Sigmoid colon (tissue), 7 donors: Measurements from ENCODE around the gene GFM2. TPM values are rescaled to one million over a fixed set of nuclear protein-coding genes. Genes with fewer than 3 reads are reported as not detected.

Experiments
- DNase-seq: peaks from one replicate; pipeline ENCODE4 v3.0.0-alpha.2; 2019
- H3K27ac ChIP-seq, 4 donors: fragments of 200-600 bp; sonication (generic); one replicate each; pipeline ENCODE4 v1.5.1; 2016 to 2019; ENCODE audit warnings: mild to moderate bottlenecking in 1 of 4
- H3K27me3 ChIP-seq, 3 donors: fragments of 200-600 bp; sonication (generic); one replicate each; pipeline ENCODE4 v1.5.1; 2019; ENCODE audit warnings: mild to moderate bottlenecking in 1 of 3
- H3K36me3 ChIP-seq, 4 donors: fragments of 200-600 bp; sonication (generic); one replicate each; pipeline ENCODE4 v1.5.1; 2016 to 2019
- H3K4me1 ChIP-seq, 4 donors: fragments of 200-600 bp; sonication (generic); one replicate each; pipeline ENCODE4 v1.5.1; 2017 to 2019
- H3K4me3 ChIP-seq, 4 donors: fragments of 200-600 bp; sonication (generic); one replicate each; pipeline ENCODE4 v1.5.1; 2017 to 2019; ENCODE audit warnings: mild to moderate bottlenecking in 2 of 4, moderate library complexity in 1 of 4
- H3K9me3 ChIP-seq, 4 donors: fragments of 200-600 bp in 3 of 4; sonication (generic) in 3 of 4; one replicate each; pipeline versions ENCODE4 v1.5.1 to v1.6.1; 2013 to 2019
- EP300 ChIP-seq, 4 donors: sonication (generic); formaldehyde crosslinking; IDR thresholded peaks; one replicate each; pipeline ENCODE4 v1.6.1; 2017; ENCODE audit warnings: antibody characterized with exemption in 4 of 4
- POLR2A ChIP-seq, 2 donors: fragments of 450-650 bp; IDR thresholded peaks; one replicate each; pipeline ENCODE4 v1.6.1; 2016; ENCODE audit warnings: antibody characterized with exemption in 2 of 2, mild to moderate bottlenecking in 2 of 2, moderate library complexity in 2 of 2
- POLR2AphosphoS5 ChIP-seq, 4 donors: sonication (generic); formaldehyde crosslinking; IDR thresholded peaks; one replicate each; pipeline ENCODE4 v1.6.1; 2017; ENCODE audit warnings: antibody characterized with exemption in 4 of 4
- WGBS, 2 donors: extraction: QIAGEN DNeasy Blood & Tissue Kit; methylation state at CpG; one replicate each; pipeline ENCODE4 v1.1.7; 2013; 5-methylcytosine and 5-hydroxymethylcytosine counted together
- intact Hi-C: fragments of 100-400 bp; cut with DNase I; formaldehyde crosslinking; loops from one replicate; pipeline ENCODE4 v1.15.1; 2023
- polyA plus RNA-seq, 3 donors: library from polyadenylated mRNA; stranded (reverse); fragments of 200-250 nt; gene quantifications; one replicate each; pipeline ENCODE4 v1.2.3, GENCODE V29; 2013
- total RNA-seq, 4 donors: library from RNA; depleted of rRNA; stranded (reverse); fragments of >200 nt; gene quantifications; one replicate each; pipeline ENCODE4 v1.1.0, GENCODE V29; 2016
- TF ChIP-seq, protein P1 (sequence below), 4 experiments: fragments of 450-650 bp in 3 of 4; fragments of 200-600 bp in 1 of 4; IDR thresholded peaks; one replicate each; pipeline ENCODE4 v1.5.1; 2016 to 2019; ENCODE audit warnings: antibody characterized with exemption in 4 of 4, mild to moderate bottlenecking in 3 of 4, moderate library complexity in 2 of 4
- donor health status: healthy with polysubstance abuse.
- donor health status: Bipolar disorder and iron deficiency.
- donor health status: healthy.

The GFM2 gene, protein sequence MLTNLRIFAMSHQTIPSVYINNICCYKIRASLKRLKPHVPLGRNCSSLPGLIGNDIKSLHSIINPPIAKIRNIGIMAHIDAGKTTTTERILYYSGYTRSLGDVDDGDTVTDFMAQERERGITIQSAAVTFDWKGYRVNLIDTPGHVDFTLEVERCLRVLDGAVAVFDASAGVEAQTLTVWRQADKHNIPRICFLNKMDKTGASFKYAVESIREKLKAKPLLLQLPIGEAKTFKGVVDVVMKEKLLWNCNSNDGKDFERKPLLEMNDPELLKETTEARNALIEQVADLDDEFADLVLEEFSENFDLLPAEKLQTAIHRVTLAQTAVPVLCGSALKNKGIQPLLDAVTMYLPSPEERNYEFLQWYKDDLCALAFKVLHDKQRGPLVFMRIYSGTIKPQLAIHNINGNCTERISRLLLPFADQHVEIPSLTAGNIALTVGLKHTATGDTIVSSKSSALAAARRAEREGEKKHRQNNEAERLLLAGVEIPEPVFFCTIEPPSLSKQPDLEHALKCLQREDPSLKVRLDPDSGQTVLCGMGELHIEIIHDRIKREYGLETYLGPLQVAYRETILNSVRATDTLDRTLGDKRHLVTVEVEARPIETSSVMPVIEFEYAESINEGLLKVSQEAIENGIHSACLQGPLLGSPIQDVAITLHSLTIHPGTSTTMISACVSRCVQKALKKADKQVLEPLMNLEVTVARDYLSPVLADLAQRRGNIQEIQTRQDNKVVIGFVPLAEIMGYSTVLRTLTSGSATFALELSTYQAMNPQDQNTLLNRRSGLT
- total RNA-seq (10 to 100 TPM; 16.0 to 21.4 (median 17.0) TPM), polyA plus RNA-seq (10 to 100 TPM; 15.3 to 26.1 (median 19.2) TPM)

DNA sequence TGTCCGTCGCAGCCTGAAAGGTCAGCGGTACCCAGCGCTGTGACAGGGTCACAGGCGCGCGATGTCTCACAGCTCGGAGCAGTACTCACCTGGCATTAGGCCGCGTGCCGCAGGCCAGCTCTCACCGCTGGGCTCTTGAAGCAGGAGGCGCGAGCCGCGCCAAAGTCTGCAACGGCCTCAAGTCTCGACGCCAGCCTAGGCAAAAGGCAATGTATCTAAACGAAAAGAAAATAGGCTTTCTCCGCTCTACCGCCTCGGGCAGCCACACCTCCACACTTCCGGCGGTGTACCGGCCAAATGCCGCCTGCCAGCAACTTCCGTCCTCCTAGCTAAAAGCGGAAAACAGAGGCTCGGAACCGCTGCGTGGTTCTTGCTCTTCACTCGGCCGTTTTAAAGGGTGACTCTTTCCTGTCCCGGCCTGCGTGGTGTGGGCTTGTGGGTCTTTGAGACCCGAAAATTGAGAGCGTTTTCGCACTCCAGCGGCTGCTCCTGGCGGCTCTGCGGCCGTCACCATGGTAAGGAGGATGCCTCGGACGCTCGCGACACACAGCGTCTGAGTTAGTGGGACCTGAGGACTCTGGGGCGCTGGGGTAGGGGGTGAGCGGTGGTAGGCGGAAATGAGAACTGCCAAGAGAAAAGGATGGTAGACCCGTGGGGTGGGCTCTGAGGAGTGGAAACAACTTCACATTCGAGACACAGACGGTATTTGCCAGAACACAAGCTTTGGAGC is at the start of gene GFM2, which contains the start of gene NSA2:
Gene GFM2, minus strand, starts transcription at position 269 of the 730 bp plus-strand sequence. CDS start 3,375 bp downstream, outside the sequence.
Gene NSA2, plus strand, starts transcription at position 401 of the 730 bp plus-strand sequence. Its CDS starts 112 bp downstream, at position 513.
- intact Hi-C loops, result loop anchor here (2.0 to 10.0 kb wide), 2 partner anchors 82 to 148 kb away; partner anchors contain the start of gene HEXB
- H3K36me3 ChIP-seq, result peaks cover 2 to 46% (median 7%) of the 10 kb centered on the region in 4 donors
- no peaks in the 10 kb centered on the region for H3K27me3 ChIP-seq
- peak; percentile 94 for DNase-seq
- no peak for TF ChIP-seq EP300 (IDR thresholded peaks at IDR 0.05)
- peak; percentile 59 to 78 (median 76) for TF ChIP-seq POLR2AphosphoS5 (IDR thresholded peaks at IDR 0.05)
- peak in 1 of 2 donors; percentile 24 for TF ChIP-seq POLR2A (IDR thresholded peaks at IDR 0.05)
- no peaks in the 10 kb centered on the region for H3K9me3 ChIP-seq
- H3K4me1 ChIP-seq, result peaks cover 0 to 32% (median 27%) of the 10 kb centered on the region in 4 donors
- peak within 1 kb of the TSS; percentile 79 to 89 (median 84) for H3K27ac ChIP-seq
- peak within 1 kb of the TSS; percentile 92 to 96 (median 94) for H3K4me3 ChIP-seq
- WGBS, 2 donors, result 0% methylated on average over 54 of the region's 54 CpGs

DNA sequence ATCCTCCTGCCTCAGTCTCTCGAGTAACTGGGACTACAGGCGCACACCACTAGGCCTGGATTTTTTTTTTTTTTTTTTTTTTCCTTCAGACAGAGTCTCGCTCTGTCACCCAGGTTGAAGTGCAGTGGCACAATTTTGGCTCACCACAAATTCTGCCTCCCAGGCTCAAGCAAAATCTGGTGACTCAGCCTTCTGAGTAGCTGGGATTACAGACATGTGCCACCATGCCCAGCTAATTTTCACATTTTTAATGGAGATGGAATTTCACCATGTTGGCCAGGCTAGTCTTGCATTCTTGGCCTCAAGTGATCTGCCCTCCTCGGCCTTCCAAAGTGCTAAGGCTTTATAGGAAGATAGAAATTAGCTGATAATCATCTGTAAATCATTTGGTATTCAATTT is 44.0 kb upstream of the GFM2 start:
- no peak overlapping the region for H3K4me3 ChIP-seq
- H3K9me3 ChIP-seq, result no peaks in the 10 kb centered on the region
- DNase-seq, result no peak
- TF ChIP-seq POLR2A (IDR thresholded peaks at IDR 0.05) (no peak), EP300 (IDR thresholded peaks at IDR 0.05) (no peak), POLR2AphosphoS5 (IDR thresholded peaks at IDR 0.05) (no peak)
- TF ChIP-seq, protein P1, sequence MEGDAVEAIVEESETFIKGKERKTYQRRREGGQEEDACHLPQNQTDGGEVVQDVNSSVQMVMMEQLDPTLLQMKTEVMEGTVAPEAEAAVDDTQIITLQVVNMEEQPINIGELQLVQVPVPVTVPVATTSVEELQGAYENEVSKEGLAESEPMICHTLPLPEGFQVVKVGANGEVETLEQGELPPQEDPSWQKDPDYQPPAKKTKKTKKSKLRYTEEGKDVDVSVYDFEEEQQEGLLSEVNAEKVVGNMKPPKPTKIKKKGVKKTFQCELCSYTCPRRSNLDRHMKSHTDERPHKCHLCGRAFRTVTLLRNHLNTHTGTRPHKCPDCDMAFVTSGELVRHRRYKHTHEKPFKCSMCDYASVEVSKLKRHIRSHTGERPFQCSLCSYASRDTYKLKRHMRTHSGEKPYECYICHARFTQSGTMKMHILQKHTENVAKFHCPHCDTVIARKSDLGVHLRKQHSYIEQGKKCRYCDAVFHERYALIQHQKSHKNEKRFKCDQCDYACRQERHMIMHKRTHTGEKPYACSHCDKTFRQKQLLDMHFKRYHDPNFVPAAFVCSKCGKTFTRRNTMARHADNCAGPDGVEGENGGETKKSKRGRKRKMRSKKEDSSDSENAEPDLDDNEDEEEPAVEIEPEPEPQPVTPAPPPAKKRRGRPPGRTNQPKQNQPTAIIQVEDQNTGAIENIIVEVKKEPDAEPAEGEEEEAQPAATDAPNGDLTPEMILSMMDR (IDR thresholded peaks at IDR 0.05), result no peak
- no peaks in the 10 kb centered on the region for H3K27me3 ChIP-seq
- no peak overlapping the region for H3K27ac ChIP-seq
- H3K4me1 ChIP-seq, result no peaks in the 10 kb centered on the region
- intact Hi-C loops, result no loop called here
- H3K36me3 ChIP-seq, result no peaks in the 10 kb centered on the region
- 94 to 96% methylated on average over 4 of the region's 4 CpGs for WGBS, 2 donors

DNA sequence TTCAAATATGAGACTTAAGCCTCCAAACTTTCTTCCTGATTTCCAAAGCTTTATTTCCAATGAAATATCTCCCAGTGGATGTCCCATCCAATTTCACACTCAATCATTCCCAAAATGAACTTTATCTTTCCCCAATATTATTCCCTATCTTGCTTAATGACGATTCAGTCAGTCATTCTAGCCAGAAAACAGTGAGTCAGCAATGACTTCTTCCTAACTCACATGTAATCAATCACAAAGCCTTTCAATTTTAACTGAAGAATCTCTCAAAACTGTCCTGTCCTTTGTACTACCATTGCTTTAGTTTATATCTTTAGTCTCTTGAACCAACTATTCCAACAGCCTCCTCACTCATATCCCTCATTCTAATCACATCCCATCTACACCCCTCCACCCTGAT is 35.0 kb upstream of the GFM2 start:
- Histone ChIP-seq H3K27me3 (no peaks in the 10 kb centered on the region), H3K27ac (no peak overlapping the region), H3K36me3 (no peaks in the 10 kb centered on the region), H3K4me3 (no peak overlapping the region), H3K4me1 (no peaks in the 10 kb centered on the region), H3K9me3 (no peaks in the 10 kb centered on the region)
- TF ChIP-seq EP300 (IDR thresholded peaks at IDR 0.05) (no peak), POLR2AphosphoS5 (IDR thresholded peaks at IDR 0.05) (no peak), POLR2A (IDR thresholded peaks at IDR 0.05) (no peak)
- no peak for DNase-seq
- intact Hi-C loops, result no loop called here
- WGBS, 2 donors, result 36 to 62% methylated on average over 1 of the region's 1 CpG

DNA sequence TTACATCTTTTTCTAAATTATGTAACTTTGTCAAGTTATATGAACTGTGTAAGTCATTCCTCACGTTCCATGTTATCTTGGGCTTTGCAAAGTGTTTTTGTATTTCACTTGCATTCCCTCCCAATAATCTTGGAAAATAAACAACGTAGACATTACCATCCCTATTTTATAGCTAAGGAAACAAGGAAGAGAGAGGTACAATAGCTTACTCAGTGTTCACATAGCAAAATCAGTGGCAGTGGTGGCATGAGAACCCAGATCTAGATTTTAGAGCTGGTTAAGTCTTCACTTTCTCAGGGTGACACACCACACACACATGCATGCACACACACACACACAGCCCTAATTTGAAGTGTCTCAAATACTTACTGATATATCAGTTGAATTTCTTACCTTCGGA is 34.3 kb upstream of the GFM2 start:
- no peaks in the 10 kb centered on the region for H3K4me1 ChIP-seq
- no peak overlapping the region for H3K4me3 ChIP-seq
- 43 to 72% methylated on average over 3 of the region's 3 CpGs for WGBS, 2 donors
- H3K9me3 ChIP-seq, result no peaks in the 10 kb centered on the region
- H3K36me3 ChIP-seq, result no peaks in the 10 kb centered on the region
- no peak for DNase-seq
- no peaks in the 10 kb centered on the region for H3K27me3 ChIP-seq
- TF ChIP-seq, protein P1 (IDR thresholded peaks at IDR 0.05), result no peak
- TF ChIP-seq EP300 (IDR thresholded peaks at IDR 0.05) (no peak), POLR2AphosphoS5 (IDR thresholded peaks at IDR 0.05) (no peak), POLR2A (IDR thresholded peaks at IDR 0.05) (no peak)
- intact Hi-C loops, result no loop called here
- H3K27ac ChIP-seq, result no peak overlapping the region
